ENCODE data around the gene PRR20C.
"Not testable (repeated sequence)": the region's sequence is repeated elsewhere in the genome, so short reads cannot be mapped to it uniquely, and the experiment has no call there.

Gene PRR20C

DNA sequence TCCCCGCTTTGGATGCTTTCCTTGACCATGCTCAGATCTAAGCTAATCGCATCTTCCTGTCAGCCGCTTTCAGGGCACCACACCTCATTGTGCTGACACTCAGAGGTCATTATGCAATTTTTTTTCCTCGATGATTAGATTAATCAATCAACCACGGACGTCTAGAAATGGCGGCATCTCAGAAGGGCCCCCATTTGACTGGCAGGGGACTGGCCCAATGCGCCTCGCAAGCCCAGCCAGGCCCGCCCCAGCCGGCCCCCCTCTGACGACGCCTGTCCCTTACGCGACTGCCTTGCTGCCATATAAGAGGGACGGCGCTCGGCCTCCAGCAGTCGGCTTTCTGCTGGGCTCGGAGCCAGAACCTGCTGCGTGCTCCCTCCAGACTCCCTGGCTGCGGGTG, 6.5 kb downstream of the PRR20C start, which contains the start of gene PRR20D:
Gene PRR20D, plus strand, starts transcription at position 301 of the 400 bp plus-strand sequence. CDS start 387 bp downstream, outside the sequence.
- H3K4me1 ChIP-seq (ENCODE audit: control insufficient read depth, insufficient read depth, low read length); H3K27ac ChIP-seq (ENCODE audit: low read depth, low read length); H3K27me3 ChIP-seq (ENCODE audit: control insufficient read depth, insufficient read depth, low read length); H3K9me3 ChIP-seq (ENCODE audit: control insufficient read depth, insufficient read depth, low read length); H3K36me3 ChIP-seq (ENCODE audit: control insufficient read depth, insufficient read depth, low read length); H3K4me3 ChIP-seq (ENCODE audit: low read depth, low read length); H3K9ac ChIP-seq (ENCODE audit: low read depth, low read length): not testable (repeated sequence)

DNA sequence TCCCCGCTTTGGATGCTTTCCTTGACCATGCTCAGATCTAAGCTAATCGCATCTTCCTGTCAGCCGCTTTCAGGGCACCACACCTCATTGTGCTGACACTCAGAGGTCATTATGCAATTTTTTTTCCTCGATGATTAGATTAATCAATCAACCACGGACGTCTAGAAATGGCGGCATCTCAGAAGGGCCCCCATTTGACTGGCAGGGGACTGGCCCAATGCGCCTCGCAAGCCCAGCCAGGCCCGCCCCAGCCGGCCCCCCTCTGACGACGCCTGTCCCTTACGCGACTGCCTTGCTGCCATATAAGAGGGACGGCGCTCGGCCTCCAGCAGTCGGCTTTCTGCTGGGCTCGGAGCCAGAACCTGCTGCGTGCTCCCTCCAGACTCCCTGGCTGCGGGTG, 13.0 kb downstream of the PRR20C start, which contains the start of gene PRR20E:
Gene PRR20E, plus strand, starts transcription at position 301 of the 400 bp plus-strand sequence. CDS start 387 bp downstream, outside the sequence.
- not testable (repeated sequence) for H3K36me3 ChIP-seq (ENCODE audit: control insufficient read depth, insufficient read depth, low read length); H3K9ac ChIP-seq (ENCODE audit: low read depth, low read length); H3K4me3 ChIP-seq (ENCODE audit: low read depth, low read length); H3K4me1 ChIP-seq (ENCODE audit: control insufficient read depth, insufficient read depth, low read length); H3K27ac ChIP-seq (ENCODE audit: low read depth, low read length); H3K27me3 ChIP-seq (ENCODE audit: control insufficient read depth, insufficient read depth, low read length); H3K9me3 ChIP-seq (ENCODE audit: control insufficient read depth, insufficient read depth, low read length)

DNA sequence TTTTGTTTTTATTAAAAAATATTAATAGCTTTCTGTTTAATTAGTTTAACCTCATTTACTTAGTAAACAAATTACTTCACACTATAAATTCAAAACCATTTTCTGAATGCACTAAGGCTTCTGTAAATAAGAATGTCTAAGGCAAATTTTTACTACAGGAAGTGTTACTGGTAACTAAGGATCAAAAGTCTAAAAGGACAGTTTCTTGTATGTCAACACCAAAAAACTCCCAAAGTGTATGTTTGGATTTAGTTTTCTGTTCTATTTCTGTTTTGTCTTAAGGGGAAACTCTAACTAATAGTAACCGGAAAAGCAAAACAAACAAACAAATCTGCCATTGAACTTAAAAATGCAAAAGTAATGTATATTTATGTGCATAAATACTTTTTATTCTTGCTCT, 37.8 kb downstream of the PRR20C start:
- Histone ChIP-seq H3K27me3 (ENCODE audit: control insufficient read depth, insufficient read depth, low read length) (no peaks in the 10 kb centered on the region), H3K4me3 (ENCODE audit: low read depth, low read length) (no peak overlapping the region), H3K27ac (ENCODE audit: low read depth, low read length) (no peak overlapping the region), H3K9ac (ENCODE audit: low read depth, low read length) (no peak overlapping the region), H3K36me3 (ENCODE audit: control insufficient read depth, insufficient read depth, low read length) (no peaks in the 10 kb centered on the region), H3K9me3 (ENCODE audit: control insufficient read depth, insufficient read depth, low read length) (no peaks in the 10 kb centered on the region), H3K4me1 (ENCODE audit: control insufficient read depth, insufficient read depth, low read length) (no peaks in the 10 kb centered on the region)

Data from HUES48 (cell line).